ENCODE measurements around the gene EFCAB9.

DNA sequence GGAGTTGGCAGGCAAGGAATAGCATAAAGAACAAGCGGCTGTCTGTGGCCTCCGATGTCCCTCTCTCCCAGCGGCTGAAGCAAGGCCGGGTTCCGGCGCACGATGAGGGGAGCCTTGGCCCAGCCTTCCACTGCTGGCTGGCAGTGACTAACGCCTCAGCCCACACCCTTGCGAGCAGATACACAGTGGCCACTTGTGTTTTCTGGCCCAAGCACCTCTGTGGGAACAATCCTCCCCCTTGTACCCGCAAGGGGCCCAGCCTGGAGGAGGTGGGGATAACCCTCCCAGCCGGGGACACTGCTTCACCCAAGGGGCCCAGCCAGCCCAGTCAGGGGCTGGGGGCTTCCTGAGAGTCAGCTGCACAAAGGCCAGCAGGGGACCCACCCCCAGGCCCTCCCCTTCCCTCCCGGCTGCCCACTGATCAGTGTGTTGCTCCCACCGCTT lies 29.2 kb upstream of the EFCAB9 start:
- no peak for TF ChIP-seq EZH2 (IDR thresholded peaks at IDR 0.05)
- no peak for TF ChIP-seq POLR2AphosphoS5 (IDR thresholded peaks at IDR 0.05; ENCODE audit: borderline replicate concordance, low read depth, low read length)
- TF ChIP-seq FOXP2 (optimal IDR thresholded peaks at IDR 0.05; ENCODE audit: control extremely low read depth, extremely low read length, insufficient read depth): no peak
